Measurements from ENCODE around the gene LBH.

The LBH gene

DNA sequence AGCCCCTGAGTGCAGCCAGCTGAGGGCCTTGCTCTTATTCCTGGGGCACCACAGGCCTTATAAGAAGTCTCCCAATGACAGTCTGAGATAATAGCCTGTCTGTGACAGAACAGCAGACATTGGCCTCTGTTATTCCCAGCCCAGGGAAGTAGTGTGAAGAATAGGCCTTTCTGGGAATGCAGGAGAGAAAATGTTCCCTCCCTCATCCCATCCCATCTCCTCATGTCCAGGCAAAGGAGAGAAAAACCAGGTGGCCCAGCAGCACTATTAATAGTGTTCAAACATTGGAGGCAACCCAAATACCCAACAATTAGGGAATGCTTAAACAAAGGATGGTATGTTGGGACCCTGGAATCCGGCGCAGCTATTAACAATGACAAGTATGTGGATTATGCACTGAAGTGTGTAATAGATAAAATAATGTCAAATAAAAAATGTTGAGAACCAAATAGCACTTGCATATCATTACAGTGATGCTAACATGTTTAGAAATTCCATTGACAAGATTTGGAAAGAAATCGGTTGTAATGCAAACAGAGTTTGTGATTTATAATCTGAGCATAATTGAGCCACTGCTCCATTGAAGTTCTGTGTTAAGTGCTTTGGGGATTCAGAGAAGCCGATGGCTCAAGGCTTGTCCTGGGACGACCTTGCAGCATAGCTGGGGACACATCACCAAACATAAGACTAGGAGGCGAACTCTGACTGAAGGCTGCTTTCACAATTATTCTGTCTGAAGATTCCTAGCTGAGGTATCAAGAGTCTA lies 69.3 kb downstream of the LBH start:
- no peak for DNase-seq (ENCODE audit: low read depth in 1 of 2, low spot score in 1 of 2)

DNA sequence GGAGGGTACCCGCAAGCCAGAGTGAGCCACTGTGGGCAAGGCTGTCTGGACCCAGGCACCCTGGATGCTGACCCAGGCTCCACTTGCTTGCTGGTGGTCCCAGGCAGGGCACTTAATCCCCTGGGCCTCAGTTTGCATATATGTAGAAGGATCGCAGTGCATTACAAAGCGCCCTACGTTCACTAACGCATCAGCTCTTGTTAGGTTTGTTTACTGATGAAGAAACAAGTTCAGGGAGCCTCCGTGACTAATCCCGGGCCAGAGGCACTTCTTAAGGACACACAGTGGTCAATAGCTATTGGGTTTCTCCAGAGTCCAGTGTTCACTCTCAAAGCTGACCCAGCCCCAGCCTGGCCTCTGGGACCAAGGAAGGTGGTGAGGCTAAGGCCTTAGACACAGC lies 70.2 kb downstream of the LBH start:
- no peak for DNase-seq (ENCODE audit: low read depth in 1 of 2, low spot score in 1 of 2)

DNA sequence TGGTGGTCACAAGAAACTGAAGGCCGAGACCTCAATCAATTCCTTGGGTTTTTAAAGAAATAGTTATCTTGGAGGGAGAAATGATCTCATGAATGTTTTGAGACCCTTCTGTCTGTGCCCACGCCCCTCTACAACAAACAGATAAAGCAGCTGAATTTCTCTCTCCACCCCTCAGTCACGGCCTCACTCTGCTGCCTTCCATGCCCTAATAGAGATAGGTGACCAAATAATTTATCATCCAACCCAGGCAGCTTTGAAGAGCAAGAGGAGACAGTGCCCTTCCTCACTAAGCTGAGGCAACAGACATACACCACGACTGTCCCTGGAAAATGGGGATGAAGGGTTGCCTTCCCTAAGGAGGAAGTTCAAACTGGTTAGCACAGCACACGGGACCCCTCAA lies 71.2 kb downstream of the LBH start:
- DNase-seq (ENCODE audit: low read depth in 1 of 2, low spot score in 1 of 2), result no peak

DNA sequence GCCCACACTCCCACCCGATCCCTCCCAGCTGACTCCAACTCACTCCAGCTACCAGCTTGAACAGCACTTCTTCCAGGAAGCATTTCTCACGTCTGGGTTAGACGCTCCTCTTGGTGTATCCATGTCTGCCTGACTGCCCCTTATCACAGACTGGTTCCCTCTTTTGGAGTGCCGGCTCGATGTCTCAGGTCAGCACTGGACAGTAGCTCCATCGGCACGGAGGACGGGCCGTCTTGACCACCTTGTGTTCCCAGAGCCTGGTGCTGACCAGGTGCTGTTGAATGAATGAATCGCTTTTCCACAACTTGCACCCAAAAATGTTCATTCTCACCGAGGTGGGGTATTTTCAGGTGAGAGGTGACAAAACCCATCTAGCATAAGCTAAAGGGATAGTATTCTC lies 71.8 kb downstream of the LBH start:
- no peak for DNase-seq (ENCODE audit: low read depth in 1 of 2, low spot score in 1 of 2)

DNA sequence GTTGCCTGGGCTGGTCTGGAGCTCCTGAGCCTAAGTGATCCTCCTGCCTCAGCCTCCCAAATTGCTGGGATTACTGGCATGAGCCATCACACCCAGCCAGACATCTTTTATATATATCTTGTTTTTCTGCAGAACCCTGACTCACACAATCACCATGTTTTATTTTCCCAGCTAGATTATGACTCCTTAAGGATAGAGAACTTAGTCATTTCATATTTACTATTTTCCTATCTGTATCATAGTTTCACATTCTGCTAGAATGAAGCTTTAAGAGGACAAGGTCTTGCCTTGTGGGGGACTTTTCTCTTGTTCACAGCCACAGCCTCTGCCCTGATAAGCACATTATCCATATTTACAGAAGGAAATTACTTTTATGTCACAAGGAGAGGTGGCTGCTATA lies 73.9 kb downstream of the LBH start:
- DNase-seq (ENCODE audit: low read depth in 1 of 2, low spot score in 1 of 2), result no peak

DNA sequence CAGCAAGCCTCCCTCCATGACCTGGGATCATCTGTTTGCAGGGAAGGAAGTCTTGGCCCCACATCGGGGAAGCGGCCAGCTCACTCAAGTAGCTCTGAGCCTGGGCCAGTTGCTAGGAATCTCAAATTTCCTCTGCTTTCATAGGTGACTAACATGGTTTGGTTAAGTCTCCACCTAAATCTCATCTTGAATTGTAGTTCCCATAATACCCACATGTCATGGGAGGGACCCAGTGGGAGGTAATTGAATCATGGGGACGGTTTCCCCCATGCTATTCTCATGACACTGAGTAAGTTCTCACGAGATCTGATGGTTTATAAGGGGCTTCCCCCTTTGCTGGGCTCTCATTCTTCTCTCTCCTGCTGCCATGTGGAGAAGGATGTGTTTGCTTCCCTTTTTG lies 75.2 kb downstream of the LBH start:
- no peak for DNase-seq (ENCODE audit: low read depth in 1 of 2, low spot score in 1 of 2)

DNA sequence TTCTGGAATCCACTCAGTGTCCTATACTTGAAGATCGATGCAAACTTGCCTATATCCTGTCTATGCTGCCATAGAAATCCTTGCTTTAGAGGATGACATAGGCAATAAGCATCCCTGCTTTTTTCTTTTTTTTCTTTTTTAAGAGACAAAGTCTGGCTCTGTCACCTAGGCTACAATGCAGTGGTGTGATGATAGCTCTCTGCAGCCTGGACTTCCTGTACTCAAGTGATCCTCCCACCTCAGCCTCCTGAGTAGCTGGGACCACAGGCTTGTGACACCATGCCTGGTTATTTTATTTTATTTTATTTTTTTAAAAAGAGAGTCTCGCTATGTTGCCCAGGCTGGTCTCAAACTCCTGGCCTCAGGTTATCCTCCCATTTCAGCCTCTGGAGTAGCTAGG lies 76.9 kb downstream of the LBH start:
- no peak for DNase-seq (ENCODE audit: low read depth in 1 of 2, low spot score in 1 of 2)

All from stimulated activated CD4-positive, alpha-beta T cell treated with anti-CD3 and anti-CD28 coated beads, Interleukin-15, amount 100 ng/mL, for 1 hour (primary cell).